Endothelial cell of umbilical vein (primary cell): ENCODE data around the gene DRP2. TPM values are rescaled to one million over a fixed set of nuclear protein-coding genes. Genes with fewer than 3 reads are reported as not detected.

Source experiments
- BruUV-seq: library from RNA; stranded (reverse); fragments of 400-500 nt; replicated peaks from 2 replicates; lab custom pipeline; 2021; lab: Mats Ljungman, UMichigan
- CTCF ChIA-PET: fragments of 300-600, 350-600 bp; sonication (Branson Sonifier 250); formaldehyde crosslinking; loops from one replicate; lab custom pipeline; 2021; ENCODE audit warnings: antibody characterized with exemption, inconsistent platforms; lab: Charles Lee
- POLR2A ChIA-PET: fragments of 300-600, 350-600 bp; sonication (Branson Sonifier 250); formaldehyde crosslinking; loops from one replicate; lab custom pipeline; 2021; ENCODE audit warnings: antibody characterized with exemption, inconsistent platforms; lab: Charles Lee
- DNase-seq: peaks from one replicate; pipeline ENCODE4 v3.0.0-alpha.2; 2011; ENCODE audit warnings: low read depth, low spot score
- FAIRE-seq: peaks from 2 replicates; lab custom pipeline; 2011; peaks lifted over from hg19 to GRCh38; lab: Jason Lieb, UNC
- H2AFZ ChIP-seq: 2 replicates; pipeline ENCODE4 v1.6.0; 2012; ENCODE audit warnings: low read depth, low read length, control low read depth, inconsistent platforms
- H3K27ac ChIP-seq: 2 replicates; pipeline ENCODE4 v1.5.1; 2011; ENCODE audit warnings: low read depth, mild to moderate bottlenecking, control low read depth, low read length, moderate library complexity; ENCODE audit not compliant: insufficient read depth
- H3K27me3 ChIP-seq, 2 experiments: 2 replicates each; pipeline versions ENCODE4 v1.6.0 to v1.6.1; 2011; ENCODE audit warnings: low read length in 2 of 2, mixed read lengths in 1 of 2; ENCODE audit not compliant: control insufficient read depth in 2 of 2, insufficient read depth in 2 of 2
- H3K36me3 ChIP-seq, 2 experiments: 2 replicates in 1 of 2; 3 replicates in 1 of 2; pipeline ENCODE4 v1.5.1; 2011; ENCODE audit warnings: low read length in 2 of 2, mild to moderate bottlenecking in 1 of 2, moderate library complexity in 1 of 2; ENCODE audit not compliant: control insufficient read depth in 2 of 2, insufficient read depth in 2 of 2; ENCODE audit errors: extremely low read depth in 1 of 2
- H3K4me1 ChIP-seq: 3 replicates; pipeline ENCODE4 v1.5.1; 2011; ENCODE audit warnings: mild to moderate bottlenecking, low read length; ENCODE audit not compliant: control insufficient read depth, insufficient read depth; ENCODE audit errors: extremely low read depth
- H3K4me2 ChIP-seq: 2 replicates; pipeline ENCODE4 v1.6.1; 2011; ENCODE audit warnings: low read length, control low read depth, mixed read lengths; ENCODE audit not compliant: insufficient read depth
- H3K4me3 ChIP-seq, 3 experiments: fragments of 200-600 bp in 1 of 3; sonication (generic), shearing (Covaris generic) in 1 of 3; replicated peaks in 1 of 3; 2 replicates each; pipeline ENCODE4 v1.5.1; 2011 to 2016; ENCODE audit warnings: control low read depth in 3 of 3, low read length in 3 of 3, mild to moderate bottlenecking in 2 of 3, inconsistent platforms in 1 of 3, low read depth in 1 of 3, moderate library complexity in 1 of 3; ENCODE audit not compliant: insufficient read depth in 1 of 3
- H3K79me2 ChIP-seq: 2 replicates; pipeline ENCODE4 v1.6.0; 2012; ENCODE audit warnings: low read length, inconsistent platforms; ENCODE audit not compliant: control insufficient read depth, insufficient read depth
- H3K9ac ChIP-seq: replicated peaks from 2 replicates; pipeline ENCODE3; 2011; ENCODE audit warnings: low read length, control low read depth; ENCODE audit not compliant: insufficient read depth; ENCODE audit errors: extremely low read depth
- H3K9me1 ChIP-seq: replicated peaks from 3 replicates; pipeline ENCODE4 v1.6.0; 2011; ENCODE audit warnings: mild to moderate bottlenecking, low read length; ENCODE audit not compliant: control insufficient read depth, insufficient read depth; ENCODE audit errors: extremely low read depth
- H3K9me3 ChIP-seq: replicated peaks from 2 replicates; pipeline ENCODE4 v1.5.1; 2012; ENCODE audit warnings: low read length, inconsistent platforms; ENCODE audit not compliant: control insufficient read depth, insufficient read depth
- H4K20me1 ChIP-seq: replicated peaks from 2 replicates; pipeline ENCODE3; 2011; ENCODE audit warnings: mild to moderate bottlenecking, low read length; ENCODE audit not compliant: control insufficient read depth, insufficient read depth; ENCODE audit errors: extremely low read depth
- EZH2 ChIP-seq: IDR thresholded peaks from 2 replicates; pipeline ENCODE4 v1.6.1; 2012; ENCODE audit warnings: borderline replicate concordance, low read depth, mild to moderate bottlenecking, moderate library complexity, low read length, inconsistent platforms; ENCODE audit not compliant: severe bottlenecking
- FOS ChIP-seq: IDR thresholded peaks from 2 replicates; pipeline ENCODE4 v1.6.1; 2011; ENCODE audit warnings: mild to moderate bottlenecking, low read length, moderate library complexity, borderline replicate concordance; ENCODE audit not compliant: insufficient read depth
- MYC ChIP-seq: IDR thresholded peaks from one replicate; pipeline ENCODE4 v1.6.1; 2011; ENCODE audit warnings: mild to moderate bottlenecking, low read depth, low read length
- POLR2A ChIP-seq: IDR thresholded peaks from 2 replicates; pipeline ENCODE4 v1.6.1; 2012; ENCODE audit warnings: low read depth, mild to moderate bottlenecking, control low read depth, low read length
- dilution Hi-C: fragments of 300-500 bp; cut with MboI; formaldehyde crosslinking; loops from one replicate; pipeline ENCODE4 v1.15.0; 2019; ENCODE audit warnings: low sequenced_read_pairs; ENCODE audit not compliant: extremely low pct_ligation_motif_present
- intact Hi-C: fragments of 100-400 bp; cut with micrococcal nuclease; formaldehyde crosslinking; loops from one replicate; pipeline ENCODE4 v1.10.0; 2022
- polyA plus RNA-seq, 4 experiments: library from polyadenylated mRNA; depleted of rRNA in 3 of 4; stranded (reverse) in 3 of 4; unstranded in 1 of 4; fragments of >200 nt; gene quantifications; 2 replicates each; pipeline versions ENCODE4 v1.2.1 to v1.2.3, GENCODE V29; 2011 to 2012; ENCODE audit warnings: missing spikeins in 1 of 4
- total RNA-seq: library from RNA; stranded (reverse); gene quantifications from 2 replicates; pipeline ENCODE4 v1.2.3, GENCODE V29; 2021
- TF ChIP-seq, protein P1 (sequence below): IDR thresholded peaks from 2 replicates; pipeline ENCODE4 v1.6.1; 2011; ENCODE audit not compliant: insufficient read depth, insufficient read length

Gene DRP2
- total and polyA plus RNA-seq, 2 donors (not counting 3 experiments of a cell fraction or from before 2014, with no cell fraction given) = 0.17 to 0.31 TPM

DNA sequence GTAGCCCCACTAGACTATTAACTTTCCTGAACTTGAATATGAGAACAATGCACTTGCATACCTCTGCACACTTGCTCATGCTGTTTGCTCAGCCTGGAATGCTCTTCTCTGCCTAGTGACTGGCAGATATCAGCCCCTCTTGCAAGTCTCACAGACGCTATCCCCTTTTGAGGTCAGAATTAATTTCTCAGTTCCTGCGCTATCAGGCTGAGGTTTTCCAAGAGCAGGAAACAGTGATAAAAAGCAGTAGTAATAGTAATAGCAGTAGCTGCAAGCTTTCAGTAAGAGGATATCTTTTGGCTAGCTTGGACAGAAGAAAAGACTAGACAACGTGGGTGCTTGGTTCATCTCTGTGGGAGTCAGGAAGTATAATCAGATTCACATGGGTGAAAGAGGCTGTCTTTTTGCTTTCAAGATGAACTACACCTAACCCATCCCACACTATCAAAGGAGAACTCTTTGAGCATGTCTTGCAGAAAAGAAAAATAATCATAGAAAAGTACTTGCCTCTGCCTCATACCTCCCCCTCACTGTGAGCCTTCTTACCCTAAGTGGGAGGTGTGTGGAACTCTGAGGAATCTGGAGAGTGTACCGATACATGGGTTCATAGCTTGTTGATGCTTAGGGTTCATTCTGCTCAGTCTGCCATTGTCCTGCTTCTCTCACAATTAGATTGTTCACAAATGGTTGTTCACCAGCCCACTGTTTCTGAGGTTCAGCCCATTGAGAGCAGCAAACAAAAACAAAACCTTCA, 11.3 kb upstream of the DRP2 start:
- H3K9ac ChIP-seq = no peak overlapping the region
- no peaks in the 10 kb centered on the region for H3K4me1 ChIP-seq
- H3K9me3 ChIP-seq = no peaks in the 10 kb centered on the region
- H3K27ac ChIP-seq = no peak overlapping the region
- no peak for FAIRE-seq
- TF ChIP-seq FOS (no peak), MYC (no peak)
- TF ChIP-seq, protein P1, sequence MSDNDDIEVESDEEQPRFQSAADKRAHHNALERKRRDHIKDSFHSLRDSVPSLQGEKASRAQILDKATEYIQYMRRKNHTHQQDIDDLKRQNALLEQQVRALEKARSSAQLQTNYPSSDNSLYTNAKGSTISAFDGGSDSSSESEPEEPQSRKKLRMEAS = no peak
- intact Hi-C loops (no loop called here), dilution Hi-C loops (no loop called here)
- H4K20me1 ChIP-seq = no peaks in the 10 kb centered on the region
- H3K79me2 ChIP-seq = no peaks in the 10 kb centered on the region
- ChIA-PET POLR2A (no interaction called here), CTCF (interaction anchor here (0.9 kb wide), 1 partner anchor 180 kb away, joined by 3 read pairs; no protein-coding TSS in a partner anchor)
- H3K4me2 ChIP-seq = no peak overlapping the region
- H3K4me3 ChIP-seq = no peak overlapping the region
- BruUV-seq = no TSS peak
- no peak overlapping the region for H2AFZ ChIP-seq
- H3K9me1 ChIP-seq = no peaks in the 10 kb centered on the region
- H3K36me3 ChIP-seq = no peaks in the 10 kb centered on the region
- no peak for DNase-seq
- H3K27me3 ChIP-seq = no peaks in the 10 kb centered on the region

DNA sequence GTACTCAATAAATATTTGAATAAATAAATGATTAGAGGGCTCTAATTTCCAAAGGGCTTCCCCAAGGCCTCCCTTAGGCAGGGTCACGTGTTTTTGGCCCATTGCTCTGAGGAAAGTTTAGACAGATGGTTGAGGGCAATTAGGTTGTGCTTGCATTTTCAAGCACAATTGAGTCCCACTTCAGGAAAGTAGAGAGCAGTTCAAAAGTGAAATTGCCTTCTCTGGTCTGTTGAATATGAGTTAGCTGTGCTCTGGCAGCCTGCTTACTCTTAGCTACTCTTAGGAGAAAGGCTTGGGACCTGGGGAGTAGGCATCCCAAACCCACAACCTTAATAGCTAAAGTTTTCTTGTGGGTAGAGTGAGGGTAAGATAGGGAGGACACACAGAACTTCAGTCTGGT, 9.0 kb upstream of the DRP2 start:
- no peaks in the 10 kb centered on the region for H3K27me3 ChIP-seq
- H3K36me3 ChIP-seq = no peaks in the 10 kb centered on the region
- no peak overlapping the region for H3K27ac ChIP-seq
- DNase-seq = no peak
- TF ChIP-seq POLR2A (no peak), EZH2 (no peak)
- H3K9me1 ChIP-seq = no peaks in the 10 kb centered on the region
- no peaks in the 10 kb centered on the region for H3K79me2 ChIP-seq
- FAIRE-seq = no peak
- H3K4me2 ChIP-seq = no peak overlapping the region
- ChIA-PET POLR2A (interaction anchor here (0.5 kb wide), 1 partner anchor 172 kb away, joined by 3 read pairs; no protein-coding TSS in a partner anchor), CTCF (interaction anchor here (1.6 kb wide), 1 partner anchor 442 kb away, joined by 3 read pairs; no protein-coding TSS in a partner anchor)
- intact Hi-C loops (no loop called here), dilution Hi-C loops (no loop called here)
- H3K9ac ChIP-seq = no peak overlapping the region
- no peaks in the 10 kb centered on the region for H3K9me3 ChIP-seq
- no peak overlapping the region for H2AFZ ChIP-seq
- no TSS peak for BruUV-seq
- no peaks in the 10 kb centered on the region for H4K20me1 ChIP-seq
- H3K4me3 ChIP-seq = no peak overlapping the region
- no peaks in the 10 kb centered on the region for H3K4me1 ChIP-seq
